Measurements from ENCODE around the gene ALDH1L2.

DNA sequence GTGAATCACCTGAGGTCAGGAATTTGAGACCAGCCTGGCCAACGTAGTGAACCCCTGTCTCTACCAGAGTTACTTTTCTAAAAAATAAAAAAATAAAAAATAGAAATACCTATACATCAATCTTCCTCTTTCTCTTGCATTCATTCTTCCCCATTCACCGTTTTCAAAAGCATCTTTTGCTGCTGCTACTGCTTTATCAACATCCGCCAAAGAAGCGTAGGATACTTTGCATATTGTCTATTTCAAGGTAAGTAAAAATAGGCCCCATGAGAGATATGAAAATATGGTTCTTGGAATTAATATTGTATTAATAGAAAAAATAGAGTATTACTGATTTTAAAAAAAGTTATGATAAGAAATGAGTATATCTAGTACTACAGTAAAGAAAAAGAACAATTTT, 32.3 kb downstream of the ALDH1L2 start:
- TF ChIP-seq GATA3 (IDR thresholded peaks at IDR 0.05; ENCODE audit: low read depth, low read length) (no peak), GATA2 (IDR thresholded peaks at IDR 0.05; ENCODE audit: low read depth, low read length) (no peak)

Measured in SH-SY5Y (cell line).